Liver (tissue), 9 donors: ENCODE data around the gene OR9A4. TPM values are rescaled to one million over a fixed set of nuclear protein-coding genes. Genes with fewer than 3 reads are reported as not detected.

Source experiments
- DNase-seq: peaks from one replicate; pipeline ENCODE4 v3.0.0-alpha.2; 2017; ENCODE audit warnings: low spot score
- H3K27ac ChIP-seq, 2 donors: one replicate each; pipeline ENCODE4 v1.7.0; 2013; ENCODE audit warnings: inconsistent platforms in 2 of 2, low read length in 2 of 2, control low read depth in 1 of 2, low read depth in 1 of 2, mild to moderate bottlenecking in 1 of 2
- H3K27me3 ChIP-seq, 4 donors: one replicate each; pipeline versions ENCODE4 v1.6.1 to v1.7.0; 2013; ENCODE audit warnings: low read length in 3 of 4, inconsistent platforms in 1 of 4, mild to moderate bottlenecking in 1 of 4, moderate library complexity in 1 of 4; ENCODE audit not compliant: control insufficient read depth in 4 of 4, insufficient read depth in 4 of 4
- H3K36me3 ChIP-seq, 4 donors: one replicate each; pipeline versions ENCODE4 v1.6.1 to v1.7.0; 2013; ENCODE audit warnings: low read length in 3 of 4, mild to moderate bottlenecking in 3 of 4, low read depth in 1 of 4, moderate library complexity in 1 of 4; ENCODE audit not compliant: control insufficient read depth in 4 of 4, insufficient read depth in 3 of 4
- H3K4me1 ChIP-seq, 4 donors: one replicate each; pipeline versions ENCODE4 v1.6.1 to v1.7.0; 2013; ENCODE audit warnings: low read length in 3 of 4, mild to moderate bottlenecking in 3 of 4, moderate library complexity in 1 of 4; ENCODE audit not compliant: control insufficient read depth in 4 of 4, insufficient read depth in 4 of 4
- H3K4me3 ChIP-seq, 3 donors: one replicate each; pipeline versions ENCODE4 v1.6.1 to v1.7.0; 2013; ENCODE audit warnings: low read length in 3 of 3, control low read depth in 1 of 3, low read depth in 1 of 3, mild to moderate bottlenecking in 1 of 3
- H3K9ac ChIP-seq, 2 donors: one replicate each; pipeline ENCODE4 v1.7.0; 2013; ENCODE audit warnings: low read length in 2 of 2, mild to moderate bottlenecking in 2 of 2, moderate library complexity in 2 of 2, control low read depth in 1 of 2, low read depth in 1 of 2
- H3K9me3 ChIP-seq, 4 donors: one replicate each; pipeline versions ENCODE4 v1.6.1 to v1.7.0; 2013; ENCODE audit warnings: low read length in 3 of 4; ENCODE audit not compliant: control insufficient read depth in 4 of 4
- ATF3 ChIP-seq: IDR thresholded peaks from 2 replicates; pipeline ENCODE4 v1.6.1; 2016; ENCODE audit warnings: antibody characterized with exemption
- CTCF ChIP-seq: fragments of 150-350 bp; IDR thresholded peaks from 2 replicates; pipeline ENCODE4 v1.5.1; 2017; ENCODE audit warnings: improper control_type of control experiment, low read depth, low read length; ENCODE audit not compliant: missing input control
- EGR1 ChIP-seq, 2 donors: IDR thresholded peaks; 2 replicates each; pipeline ENCODE4 v1.6.1; 2016 to 2018; ENCODE audit warnings: antibody characterized with exemption in 2 of 2, low read depth in 2 of 2
- FOXA1 ChIP-seq: IDR thresholded peaks from 2 replicates; pipeline ENCODE4 v1.6.1; 2016; ENCODE audit warnings: antibody characterized with exemption
- FOXA2 ChIP-seq: IDR thresholded peaks from 2 replicates; pipeline ENCODE4 v1.6.1; 2016; ENCODE audit warnings: antibody characterized with exemption
- GABPA ChIP-seq, 2 donors: IDR thresholded peaks in 1 of 2; conservative IDR thresholded peaks in 1 of 2; 2 replicates each; pipeline ENCODE4 v1.6.1; 2016; ENCODE audit warnings: antibody characterized with exemption in 2 of 2, mild to moderate bottlenecking in 1 of 2, moderate library complexity in 1 of 2
- HNF4A ChIP-seq, 2 donors: conservative IDR thresholded peaks; 2 replicates each; pipeline ENCODE4 v1.6.1; 2016; ENCODE audit warnings: antibody characterized with exemption in 2 of 2, mild to moderate bottlenecking in 2 of 2
- HNF4G ChIP-seq: IDR thresholded peaks from 2 replicates; pipeline ENCODE4 v1.6.1; 2016; ENCODE audit warnings: antibody characterized with exemption
- JUND ChIP-seq, 2 donors: IDR thresholded peaks; 2 replicates each; pipeline ENCODE4 v1.6.1; 2016; ENCODE audit warnings: antibody characterized with exemption in 2 of 2
- NR2F2 ChIP-seq: IDR thresholded peaks from 2 replicates; pipeline ENCODE4 v1.6.1; 2016; ENCODE audit warnings: antibody characterized with exemption
- RAD21 ChIP-seq, 2 donors: IDR thresholded peaks; 2 replicates each; pipeline ENCODE4 v1.6.1; 2016; ENCODE audit warnings: antibody characterized with exemption in 2 of 2, mild to moderate bottlenecking in 2 of 2
- REST ChIP-seq: IDR thresholded peaks from 2 replicates; pipeline ENCODE4 v1.6.1; 2016; ENCODE audit warnings: antibody characterized with exemption, mild to moderate bottlenecking
- RXRA ChIP-seq, 2 donors: IDR thresholded peaks; 2 replicates each; pipeline ENCODE4 v1.6.1; 2017 to 2018; ENCODE audit warnings: antibody characterized with exemption in 2 of 2, mild to moderate bottlenecking in 1 of 2
- SP1 ChIP-seq: IDR thresholded peaks from 2 replicates; pipeline ENCODE4 v1.6.1; 2018; ENCODE audit warnings: antibody characterized with exemption, mild to moderate bottlenecking
- TAF1 ChIP-seq: conservative IDR thresholded peaks from 2 replicates; pipeline ENCODE4 v1.6.1; 2016; ENCODE audit warnings: antibody characterized with exemption, mild to moderate bottlenecking
- ZBTB33 ChIP-seq: IDR thresholded peaks from 2 replicates; pipeline ENCODE4 v1.6.1; 2016; ENCODE audit warnings: antibody characterized with exemption
- WGBS: extraction: QIAGEN DNeasy Blood & Tissue Kit; methylation state at CpG from one replicate; pipeline ENCODE4 v1.1.7; 2013; 5-methylcytosine and 5-hydroxymethylcytosine counted together
- polyA plus RNA-seq, 2 donors: library from polyadenylated mRNA; stranded (reverse) in 1 of 2; unstranded in 1 of 2; fragments of 200-250 nt in 1 of 2; fragments of >200 nt in 1 of 2; fragmentation: Nextera tagmentation in 1 of 2; extraction: Ambion mirVana in 1 of 2; gene quantifications; one replicate each; pipeline versions ENCODE4 v1.2.1 to v1.2.3, GENCODE V29; 2013 to 2015
- total RNA-seq, 2 donors: library from RNA; depleted of rRNA; stranded (reverse); fragments of >200 nt; gene quantifications; one replicate each; pipeline ENCODE4 v1.2.3, GENCODE V29; 2014
- donor health status: healthy.
- donor health status: healthy.
- donor health status: healthy.
- donor health status: healthy.
- donor health status: healthy.

The OR9A4 gene
- total and polyA plus RNA-seq, 4 donors, result 0.09 to 0.25 TPM; not detected in 2

- no peak for TF ChIP-seq HNF4A (conservative IDR thresholded peaks at IDR 0.05)
- no peak for TF ChIP-seq HNF4G
- no peak for TF ChIP-seq CTCF
- no peak for TF ChIP-seq FOXA2
- DNase-seq, result no peak
- H3K4me3 ChIP-seq, result no peak within 1 kb of the TSS
- WGBS, result 69% methylated on average over 3 of the region's 3 CpGs
- H3K36me3 ChIP-seq, result no peaks in the 10 kb centered on the region
- H3K9me3 ChIP-seq, result no peaks in the 10 kb centered on the region
- no peak within 1 kb of the TSS for H3K27ac ChIP-seq
- H3K4me1 ChIP-seq, result no peaks in the 10 kb centered on the region
- no peak within 1 kb of the TSS for H3K9ac ChIP-seq
- no peaks in the 10 kb centered on the region for H3K27me3 ChIP-seq
Measured at GRCh38 chr7:141946796-141947195, 30.6 kb downstream of the OR9A4 start, which contains the start of gene CLEC5A. CLEC5A (minus strand) TSS chr7:141946974; CDS start chr7:141946292, 682 bp downstream.

GRCh38 chr7:141949021-141949420, 32.8 kb downstream of the OR9A4 start:
- DNase-seq, result no peak
- no peak for TF ChIP-seq FOXA1
- Histone ChIP-seq H3K27me3 (no peaks in the 10 kb centered on the region), H3K27ac (no peak overlapping the region), H3K9ac (no peak overlapping the region), H3K4me3 (no peak overlapping the region), H3K4me1 (no peaks in the 10 kb centered on the region), H3K36me3 (no peaks in the 10 kb centered on the region), H3K9me3 (no peaks in the 10 kb centered on the region)
- WGBS, result 74% methylated on average over 2 of the region's 2 CpGs

GRCh38 chr7:141949451-141949850, 33.3 kb downstream of the OR9A4 start:
- 39% methylated on average over 2 of the region's 2 CpGs for WGBS
- DNase-seq, result no peak
- H3K9ac ChIP-seq, result no peak overlapping the region
- H3K27ac ChIP-seq, result no peak overlapping the region
- no peak for TF ChIP-seq REST
- no peak for TF ChIP-seq RAD21 (IDR thresholded peaks at IDR 0.05)
- no peak for TF ChIP-seq ATF3
- TF ChIP-seq GABPA (IDR thresholded peaks at IDR 0.05 in 1 of 2, conservative IDR thresholded peaks at IDR 0.05 in 1 of 2), result no peak
- no peak for TF ChIP-seq NR2F2
- no peak for TF ChIP-seq JUND (IDR thresholded peaks at IDR 0.05)
- TF ChIP-seq TAF1, result no peak
- no peak for TF ChIP-seq SP1
- TF ChIP-seq RXRA (IDR thresholded peaks at IDR 0.05), result no peak
- TF ChIP-seq HNF4G, result no peak
- TF ChIP-seq EGR1 (IDR thresholded peaks at IDR 0.05; ENCODE audit: low read depth in 2 of 2), result no peak
- no peak for TF ChIP-seq ZBTB33
- no peaks in the 10 kb centered on the region for H3K36me3 ChIP-seq
- H3K9me3 ChIP-seq, result no peaks in the 10 kb centered on the region
- no peak overlapping the region for H3K4me3 ChIP-seq
- H3K4me1 ChIP-seq, result no peaks in the 10 kb centered on the region
- H3K27me3 ChIP-seq, result no peaks in the 10 kb centered on the region
